Thoracic aorta (tissue), 2 donors: ENCODE data around the gene DNAJA3. TPM values are rescaled to one million over a fixed set of nuclear protein-coding genes. Genes with fewer than 3 reads are reported as not detected.
A peak's percentile ranks its signal among the peaks of the same experiment; 100 is the strongest.

Experiments
- ATAC-seq: fragments of 150-250 bp; one replicate; pipeline ENCODE4 v1.8.0; 2017; ENCODE audit warnings: low read depth; ENCODE audit not compliant: insufficient number of reproducible peaks, low FRiP score
- DNase-seq: peaks from one replicate; pipeline ENCODE4 v3.0.0-alpha.2; 2020; ENCODE audit warnings: low spot score
- H3K27ac ChIP-seq, 2 donors: fragments of 200-600 bp; sonication (generic); 1 replicate in 1 of 2; 2 replicates in 1 of 2; pipeline ENCODE4 v1.5.1; 2016; ENCODE audit warnings: mild to moderate bottlenecking in 2 of 2, moderate library complexity in 2 of 2
- H3K27me3 ChIP-seq: fragments of 200-600 bp; sonication (generic); replicated peaks from 2 replicates; pipeline ENCODE4 v1.6.0; 2016; ENCODE audit warnings: mild to moderate bottlenecking; ENCODE audit not compliant: insufficient read depth
- H3K36me3 ChIP-seq: fragments of 200-600 bp; sonication (generic); one replicate; pipeline ENCODE4 v1.5.1; 2016
- H3K4me1 ChIP-seq, 2 donors: fragments of 200-600 bp; sonication (generic); 1 replicate in 1 of 2; 2 replicates in 1 of 2; pipeline versions ENCODE4 v1.5.1 to v1.6.0; 2016; ENCODE audit warnings: low read depth in 2 of 2, mild to moderate bottlenecking in 1 of 2; ENCODE audit not compliant: control insufficient read depth in 1 of 2
- H3K4me3 ChIP-seq: fragments of 200-600 bp; sonication (generic); 2 replicates; pipeline ENCODE4 v1.5.1; 2016; ENCODE audit warnings: mild to moderate bottlenecking
- H3K9me3 ChIP-seq: fragments of 200-600 bp; sonication (generic); 2 replicates; pipeline ENCODE4 v1.5.1; 2016
- total RNA-seq, 2 donors: library from RNA; depleted of rRNA; stranded (reverse); fragments of >200 nt; gene quantifications; one replicate each; pipeline versions ENCODE4 v1.1.0 to v1.2.3, GENCODE V29; 2016
- TF ChIP-seq, protein P1 (sequence below): fragments of 200-600 bp; sonication (generic); IDR thresholded peaks from one replicate; pipeline ENCODE4 v1.5.1; 2019; ENCODE audit warnings: antibody characterized with exemption

Gene DNAJA3
- total RNA-seq, 2 donors from 2014 or later: 35.2 to 52.2 TPM

DNA sequence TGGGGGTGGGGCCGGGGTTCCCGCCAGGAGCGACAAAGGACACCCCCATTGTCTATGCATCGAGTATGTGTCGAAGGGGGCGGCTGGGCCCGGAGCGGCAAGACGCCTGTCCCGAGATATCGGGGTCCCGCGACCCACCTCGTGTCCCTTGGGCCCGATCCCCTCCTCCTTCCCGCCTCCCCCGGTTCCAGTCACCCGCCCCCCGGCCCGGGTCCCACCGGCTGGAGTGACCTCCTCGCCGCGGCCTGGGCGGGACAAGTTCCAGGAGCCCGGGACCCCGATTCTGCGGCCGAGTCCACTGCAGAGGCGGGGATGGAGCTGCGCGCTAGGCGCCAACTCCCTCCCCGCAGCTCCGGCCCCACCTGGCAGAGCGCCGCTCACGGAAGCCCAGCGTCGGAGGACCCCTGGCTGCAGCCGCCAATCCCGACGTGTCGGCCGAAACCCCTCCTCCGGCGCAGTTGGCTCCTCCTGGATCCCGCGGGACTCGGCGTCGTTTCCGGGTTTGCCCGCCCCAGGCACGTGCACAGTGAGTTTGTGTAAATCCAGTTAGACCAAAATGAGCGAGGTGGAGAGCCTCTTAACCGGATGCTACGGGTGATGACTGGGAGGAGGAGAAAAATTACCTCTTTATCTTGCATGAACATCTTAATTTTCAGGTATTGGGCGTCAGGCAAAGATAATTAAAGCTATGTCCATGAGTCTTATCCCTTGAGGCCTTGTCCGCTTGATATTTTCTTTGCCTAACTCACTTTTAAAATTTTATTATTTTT, 48.7 kb downstream of the DNAJA3 start, which contains the start of gene NMRAL1:
Gene NMRAL1 (minus strand): TSS at position 434 of the 770 bp plus-strand sequence. CDS start 493 bp downstream, outside the sequence.
- Histone ChIP-seq H3K27ac (peak within 1 kb of the TSS; percentile 70 to 76), H3K4me3 (peak within 1 kb of the TSS; percentile 82), H3K36me3 (no peaks in the 10 kb centered on the region), H3K4me1 (peaks cover 15 to 36% of the 10 kb centered on the region in 2 donors), H3K27me3 (no peaks in the 10 kb centered on the region), H3K9me3 (no peaks in the 10 kb centered on the region)
- DNase-seq (peak; percentile 64), ATAC-seq (peak; percentile 74)
- TF ChIP-seq, protein P1, sequence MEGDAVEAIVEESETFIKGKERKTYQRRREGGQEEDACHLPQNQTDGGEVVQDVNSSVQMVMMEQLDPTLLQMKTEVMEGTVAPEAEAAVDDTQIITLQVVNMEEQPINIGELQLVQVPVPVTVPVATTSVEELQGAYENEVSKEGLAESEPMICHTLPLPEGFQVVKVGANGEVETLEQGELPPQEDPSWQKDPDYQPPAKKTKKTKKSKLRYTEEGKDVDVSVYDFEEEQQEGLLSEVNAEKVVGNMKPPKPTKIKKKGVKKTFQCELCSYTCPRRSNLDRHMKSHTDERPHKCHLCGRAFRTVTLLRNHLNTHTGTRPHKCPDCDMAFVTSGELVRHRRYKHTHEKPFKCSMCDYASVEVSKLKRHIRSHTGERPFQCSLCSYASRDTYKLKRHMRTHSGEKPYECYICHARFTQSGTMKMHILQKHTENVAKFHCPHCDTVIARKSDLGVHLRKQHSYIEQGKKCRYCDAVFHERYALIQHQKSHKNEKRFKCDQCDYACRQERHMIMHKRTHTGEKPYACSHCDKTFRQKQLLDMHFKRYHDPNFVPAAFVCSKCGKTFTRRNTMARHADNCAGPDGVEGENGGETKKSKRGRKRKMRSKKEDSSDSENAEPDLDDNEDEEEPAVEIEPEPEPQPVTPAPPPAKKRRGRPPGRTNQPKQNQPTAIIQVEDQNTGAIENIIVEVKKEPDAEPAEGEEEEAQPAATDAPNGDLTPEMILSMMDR: no peak

DNA sequence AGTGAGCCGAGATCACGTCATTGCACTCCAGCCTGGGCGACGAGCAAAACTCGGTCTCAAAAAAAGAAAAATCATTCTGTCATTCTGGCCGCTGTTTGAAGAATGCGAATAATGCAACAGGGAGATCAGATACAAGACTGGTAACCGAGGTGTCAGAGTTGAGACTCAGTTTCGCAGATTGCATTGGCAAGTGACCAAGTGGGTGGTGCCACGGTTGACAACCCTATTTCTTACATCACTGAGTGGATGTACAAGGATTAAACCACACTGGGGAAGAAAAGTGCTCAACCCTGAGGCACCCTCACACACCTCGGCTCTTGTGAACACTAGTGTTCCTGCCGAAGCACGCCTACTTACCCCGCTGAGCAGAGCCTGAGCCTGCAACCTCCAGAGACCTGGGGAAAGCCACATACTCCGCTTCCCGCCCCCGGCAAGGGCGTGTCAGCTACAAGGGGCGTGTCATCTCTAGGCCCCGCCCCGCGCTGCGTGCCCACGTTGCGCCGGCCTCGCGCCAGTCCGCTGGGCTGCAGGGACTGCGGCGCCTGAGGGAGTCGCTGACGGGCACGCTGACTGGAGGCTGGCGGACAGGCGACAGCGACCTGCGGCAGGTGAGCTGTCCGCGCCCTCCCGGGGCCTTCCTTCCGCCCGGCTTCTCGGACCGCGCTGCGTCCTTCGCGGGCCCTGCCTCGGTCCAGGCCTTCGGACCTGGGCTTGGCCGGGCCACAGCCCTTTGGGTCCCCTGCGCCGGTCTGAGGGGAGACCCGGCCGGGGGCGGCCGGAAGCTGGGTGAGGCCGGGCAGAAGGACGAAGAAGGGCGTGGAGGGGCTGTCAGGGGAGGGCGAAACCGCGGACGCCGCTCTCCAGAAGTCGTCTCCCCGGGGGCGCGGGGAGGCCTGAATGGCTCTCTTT, 50.5 kb downstream of the DNAJA3 start, which contains the start of gene HMOX2:
Gene HMOX2 (plus strand): TSS at position 519 of the 909 bp plus-strand sequence. CDS start 29,127 bp downstream, outside the sequence.
- Histone ChIP-seq H3K27me3 (no peaks in the 10 kb centered on the region), H3K27ac (peak within 1 kb of the TSS; percentile 9 to 60), H3K9me3 (no peaks in the 10 kb centered on the region), H3K36me3 (no peaks in the 10 kb centered on the region), H3K4me3 (peak within 1 kb of the TSS; percentile 97), H3K4me1 (peaks cover 15 to 36% of the 10 kb centered on the region in 2 donors)
- peak; percentile 82 for ATAC-seq
- TF ChIP-seq, protein P1: peak; percentile 42
- peak; percentile 53 for DNase-seq

DNA sequence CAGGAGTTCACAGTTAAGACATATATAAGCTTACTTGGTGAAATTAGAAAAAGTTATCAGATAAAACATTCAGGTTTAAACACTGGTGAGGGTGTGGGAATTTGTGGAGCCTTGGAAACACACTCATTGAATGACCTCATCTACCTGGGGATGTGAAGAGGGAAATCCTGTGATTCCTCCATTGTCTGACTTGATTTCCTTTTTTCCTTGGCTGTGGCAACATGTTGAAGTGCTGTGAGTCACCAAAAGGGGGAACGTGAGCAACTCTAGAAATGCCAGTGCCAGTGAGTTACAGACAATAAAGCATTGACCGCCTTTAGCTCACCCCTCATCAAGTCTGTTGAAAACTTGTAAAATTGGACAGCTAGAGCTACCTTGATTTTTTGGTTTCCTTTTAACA, 52.3 kb downstream of the DNAJA3 start:
- ATAC-seq: no peak
- H3K9me3 ChIP-seq: no peaks in the 10 kb centered on the region
- no peaks in the 10 kb centered on the region for H3K36me3 ChIP-seq
- H3K4me3 ChIP-seq: no peak overlapping the region
- H3K27me3 ChIP-seq: no peaks in the 10 kb centered on the region
- no peak overlapping the region for H3K27ac ChIP-seq
- TF ChIP-seq, protein P1: no peak
- DNase-seq: no peak
- H3K4me1 ChIP-seq: peaks cover 15 to 36% of the 10 kb centered on the region in 2 donors

DNA sequence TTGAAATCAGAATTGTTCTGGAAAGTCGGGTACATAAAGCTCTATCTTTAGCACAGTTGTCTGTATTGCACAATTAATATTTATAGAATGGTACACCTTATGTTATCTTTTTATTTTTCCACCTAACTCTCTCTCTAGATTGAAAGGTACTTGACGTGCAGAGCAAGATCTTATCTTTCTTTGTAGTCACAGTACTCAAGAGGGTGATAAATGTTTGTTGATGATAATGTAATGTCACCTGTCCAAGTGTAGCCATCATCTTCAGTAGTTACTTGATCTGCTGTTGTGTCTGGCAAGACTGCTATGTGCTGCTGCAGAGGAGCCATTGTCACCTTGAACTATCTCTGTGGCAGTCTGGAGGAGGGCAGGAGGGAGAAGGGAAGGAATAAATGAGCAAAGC, 55.9 kb downstream of the DNAJA3 start:
- Histone ChIP-seq H3K27ac (no peak overlapping the region), H3K27me3 (no peaks in the 10 kb centered on the region), H3K9me3 (no peaks in the 10 kb centered on the region), H3K4me1 (peaks cover 3 to 15% of the 10 kb centered on the region in 2 donors), H3K36me3 (peaks cover 5% of the 10 kb centered on the region), H3K4me3 (no peak overlapping the region)
- DNase-seq: no peak
- TF ChIP-seq, protein P1: no peak
- no peak for ATAC-seq

DNA sequence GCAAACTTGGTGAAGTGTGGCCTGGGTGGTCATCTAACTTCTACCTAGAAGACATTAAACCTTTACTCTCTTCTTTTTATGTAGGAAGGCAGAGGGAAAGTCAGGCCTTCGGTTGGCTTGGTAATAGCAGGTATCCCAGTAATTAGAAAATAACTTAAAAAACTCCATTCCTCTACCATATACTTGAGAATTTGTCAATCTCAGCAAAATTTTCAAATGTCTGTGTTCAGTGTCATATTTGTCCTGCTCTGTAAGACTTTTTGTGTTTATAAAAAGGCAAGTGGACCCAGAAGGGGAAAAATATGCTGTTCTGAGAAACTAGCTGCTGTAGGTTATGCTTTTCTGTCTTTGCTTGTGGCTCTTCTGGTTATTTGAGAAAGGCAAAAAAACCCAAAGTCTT, 56.3 kb downstream of the DNAJA3 start:
- H3K4me1 ChIP-seq: peaks cover 3 to 14% of the 10 kb centered on the region in 2 donors
- no peaks in the 10 kb centered on the region for H3K27me3 ChIP-seq
- H3K36me3 ChIP-seq: peaks cover 5% of the 10 kb centered on the region
- no peak for DNase-seq
- H3K9me3 ChIP-seq: no peaks in the 10 kb centered on the region
- H3K27ac ChIP-seq: no peak overlapping the region
- no peak overlapping the region for H3K4me3 ChIP-seq
- no peak for ATAC-seq
- TF ChIP-seq, protein P1: no peak
